ENCODE results near the gene BBS7. TPM values are rescaled to one million over a fixed set of nuclear protein-coding genes. Genes with fewer than 3 reads are reported as not detected.

Gene BBS7
- total RNA-seq, 1 experiment from 2014 or later = 20.5 TPM

DNA sequence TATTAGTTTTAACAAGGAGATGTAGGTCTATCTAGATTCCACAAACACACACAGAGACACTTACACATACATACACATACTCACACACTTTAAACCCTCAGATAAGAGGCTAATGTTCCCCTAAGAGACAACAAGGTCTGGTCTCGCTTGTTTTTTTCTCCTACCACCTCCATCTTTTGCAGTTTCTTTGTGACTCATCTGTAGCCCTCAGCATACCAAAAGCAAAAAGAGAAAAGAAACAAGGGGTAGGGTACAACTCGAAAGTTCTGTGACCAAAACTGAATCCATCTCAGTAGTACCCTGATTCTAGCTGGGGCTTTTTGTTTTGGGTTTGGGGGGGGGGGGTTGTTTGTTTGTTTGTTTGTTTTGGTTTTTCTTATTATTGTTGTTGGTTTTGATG is 81.4 kb downstream of the BBS7 start (continued):
- TF ChIP-seq, protein P1, sequence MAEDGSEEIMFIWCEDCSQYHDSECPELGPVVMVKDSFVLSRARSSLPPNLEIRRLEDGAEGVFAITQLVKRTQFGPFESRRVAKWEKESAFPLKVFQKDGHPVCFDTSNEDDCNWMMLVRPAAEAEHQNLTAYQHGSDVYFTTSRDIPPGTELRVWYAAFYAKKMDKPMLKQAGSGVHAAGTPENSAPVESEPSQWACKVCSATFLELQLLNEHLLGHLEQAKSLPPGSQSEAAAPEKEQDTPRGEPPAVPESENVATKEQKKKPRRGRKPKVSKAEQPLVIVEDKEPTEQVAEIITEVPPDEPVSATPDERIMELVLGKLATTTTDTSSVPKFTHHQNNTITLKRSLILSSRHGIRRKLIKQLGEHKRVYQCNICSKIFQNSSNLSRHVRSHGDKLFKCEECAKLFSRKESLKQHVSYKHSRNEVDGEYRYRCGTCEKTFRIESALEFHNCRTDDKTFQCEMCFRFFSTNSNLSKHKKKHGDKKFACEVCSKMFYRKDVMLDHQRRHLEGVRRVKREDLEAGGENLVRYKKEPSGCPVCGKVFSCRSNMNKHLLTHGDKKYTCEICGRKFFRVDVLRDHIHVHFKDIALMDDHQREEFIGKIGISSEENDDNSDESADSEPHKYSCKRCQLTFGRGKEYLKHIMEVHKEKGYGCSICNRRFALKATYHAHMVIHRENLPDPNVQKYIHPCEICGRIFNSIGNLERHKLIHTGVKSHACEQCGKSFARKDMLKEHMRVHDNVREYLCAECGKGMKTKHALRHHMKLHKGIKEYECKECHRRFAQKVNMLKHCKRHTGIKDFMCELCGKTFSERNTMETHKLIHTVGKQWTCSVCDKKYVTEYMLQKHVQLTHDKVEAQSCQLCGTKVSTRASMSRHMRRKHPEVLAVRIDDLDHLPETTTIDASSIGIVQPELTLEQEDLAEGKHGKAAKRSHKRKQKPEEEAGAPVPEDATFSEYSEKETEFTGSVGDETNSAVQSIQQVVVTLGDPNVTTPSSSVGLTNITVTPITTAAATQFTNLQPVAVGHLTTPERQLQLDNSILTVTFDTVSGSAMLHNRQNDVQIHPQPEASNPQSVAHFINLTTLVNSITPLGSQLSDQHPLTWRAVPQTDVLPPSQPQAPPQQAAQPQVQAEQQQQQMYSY (CRISPR knock-in tag; IDR thresholded peaks at IDR 0.05) = no peak
- TF ChIP-seq FOXK1 (CRISPR knock-in tag; IDR thresholded peaks at IDR 0.05) (no peak), MYBL2 (CRISPR knock-in tag; IDR thresholded peaks at IDR 0.05) (no peak), RELA (CRISPR knock-in tag; IDR thresholded peaks at IDR 0.05; ENCODE audit: borderline replicate concordance) (no peak), ZNF232 (CRISPR knock-in tag; IDR thresholded peaks at IDR 0.05) (no peak), TCF7 (CRISPR knock-in tag; IDR thresholded peaks at IDR 0.05; ENCODE audit: low read depth) (no peak), TP53 (CRISPR knock-in tag; IDR thresholded peaks at IDR 0.05) (no peak)
- TF ChIP-seq, protein P2, sequence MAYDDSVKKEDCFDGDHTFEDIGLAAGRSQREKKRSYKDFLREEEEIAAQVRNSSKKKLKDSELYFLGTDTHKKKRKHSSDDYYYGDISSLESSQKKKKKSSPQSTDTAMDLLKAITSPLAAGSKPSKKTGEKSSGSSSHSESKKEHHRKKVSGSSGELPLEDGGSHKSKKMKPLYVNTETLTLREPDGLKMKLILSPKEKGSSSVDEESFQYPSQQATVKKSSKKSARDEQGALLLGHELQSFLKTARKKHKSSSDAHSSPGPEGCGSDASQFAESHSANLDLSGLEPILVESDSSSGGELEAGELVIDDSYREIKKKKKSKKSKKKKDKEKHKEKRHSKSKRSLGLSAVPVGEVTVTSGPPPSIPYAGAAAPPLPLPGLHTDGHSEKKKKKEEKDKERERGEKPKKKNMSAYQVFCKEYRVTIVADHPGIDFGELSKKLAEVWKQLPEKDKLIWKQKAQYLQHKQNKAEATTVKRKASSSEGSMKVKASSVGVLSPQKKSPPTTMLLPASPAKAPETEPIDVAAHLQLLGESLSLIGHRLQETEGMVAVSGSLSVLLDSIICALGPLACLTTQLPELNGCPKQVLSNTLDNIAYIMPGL (CRISPR knock-in tag; IDR thresholded peaks at IDR 0.05) = no peak
- TF ChIP-seq, protein P3, sequence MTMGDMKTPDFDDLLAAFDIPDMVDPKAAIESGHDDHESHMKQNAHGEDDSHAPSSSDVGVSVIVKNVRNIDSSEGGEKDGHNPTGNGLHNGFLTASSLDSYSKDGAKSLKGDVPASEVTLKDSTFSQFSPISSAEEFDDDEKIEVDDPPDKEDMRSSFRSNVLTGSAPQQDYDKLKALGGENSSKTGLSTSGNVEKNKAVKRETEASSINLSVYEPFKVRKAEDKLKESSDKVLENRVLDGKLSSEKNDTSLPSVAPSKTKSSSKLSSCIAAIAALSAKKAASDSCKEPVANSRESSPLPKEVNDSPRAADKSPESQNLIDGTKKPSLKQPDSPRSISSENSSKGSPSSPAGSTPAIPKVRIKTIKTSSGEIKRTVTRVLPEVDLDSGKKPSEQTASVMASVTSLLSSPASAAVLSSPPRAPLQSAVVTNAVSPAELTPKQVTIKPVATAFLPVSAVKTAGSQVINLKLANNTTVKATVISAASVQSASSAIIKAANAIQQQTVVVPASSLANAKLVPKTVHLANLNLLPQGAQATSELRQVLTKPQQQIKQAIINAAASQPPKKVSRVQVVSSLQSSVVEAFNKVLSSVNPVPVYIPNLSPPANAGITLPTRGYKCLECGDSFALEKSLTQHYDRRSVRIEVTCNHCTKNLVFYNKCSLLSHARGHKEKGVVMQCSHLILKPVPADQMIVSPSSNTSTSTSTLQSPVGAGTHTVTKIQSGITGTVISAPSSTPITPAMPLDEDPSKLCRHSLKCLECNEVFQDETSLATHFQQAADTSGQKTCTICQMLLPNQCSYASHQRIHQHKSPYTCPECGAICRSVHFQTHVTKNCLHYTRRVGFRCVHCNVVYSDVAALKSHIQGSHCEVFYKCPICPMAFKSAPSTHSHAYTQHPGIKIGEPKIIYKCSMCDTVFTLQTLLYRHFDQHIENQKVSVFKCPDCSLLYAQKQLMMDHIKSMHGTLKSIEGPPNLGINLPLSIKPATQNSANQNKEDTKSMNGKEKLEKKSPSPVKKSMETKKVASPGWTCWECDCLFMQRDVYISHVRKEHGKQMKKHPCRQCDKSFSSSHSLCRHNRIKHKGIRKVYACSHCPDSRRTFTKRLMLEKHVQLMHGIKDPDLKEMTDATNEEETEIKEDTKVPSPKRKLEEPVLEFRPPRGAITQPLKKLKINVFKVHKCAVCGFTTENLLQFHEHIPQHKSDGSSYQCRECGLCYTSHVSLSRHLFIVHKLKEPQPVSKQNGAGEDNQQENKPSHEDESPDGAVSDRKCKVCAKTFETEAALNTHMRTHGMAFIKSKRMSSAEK (CRISPR knock-in tag; IDR thresholded peaks at IDR 0.05; ENCODE audit: borderline replicate concordance) = no peak
- TF ChIP-seq, protein P4, sequence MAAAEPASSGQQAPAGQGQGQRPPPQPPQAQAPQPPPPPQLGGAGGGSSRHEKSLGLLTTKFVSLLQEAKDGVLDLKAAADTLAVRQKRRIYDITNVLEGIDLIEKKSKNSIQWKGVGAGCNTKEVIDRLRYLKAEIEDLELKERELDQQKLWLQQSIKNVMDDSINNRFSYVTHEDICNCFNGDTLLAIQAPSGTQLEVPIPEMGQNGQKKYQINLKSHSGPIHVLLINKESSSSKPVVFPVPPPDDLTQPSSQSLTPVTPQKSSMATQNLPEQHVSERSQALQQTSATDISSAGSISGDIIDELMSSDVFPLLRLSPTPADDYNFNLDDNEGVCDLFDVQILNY (CRISPR knock-in tag; IDR thresholded peaks at IDR 0.05) = no peak
- TF ChIP-seq, protein P5, sequence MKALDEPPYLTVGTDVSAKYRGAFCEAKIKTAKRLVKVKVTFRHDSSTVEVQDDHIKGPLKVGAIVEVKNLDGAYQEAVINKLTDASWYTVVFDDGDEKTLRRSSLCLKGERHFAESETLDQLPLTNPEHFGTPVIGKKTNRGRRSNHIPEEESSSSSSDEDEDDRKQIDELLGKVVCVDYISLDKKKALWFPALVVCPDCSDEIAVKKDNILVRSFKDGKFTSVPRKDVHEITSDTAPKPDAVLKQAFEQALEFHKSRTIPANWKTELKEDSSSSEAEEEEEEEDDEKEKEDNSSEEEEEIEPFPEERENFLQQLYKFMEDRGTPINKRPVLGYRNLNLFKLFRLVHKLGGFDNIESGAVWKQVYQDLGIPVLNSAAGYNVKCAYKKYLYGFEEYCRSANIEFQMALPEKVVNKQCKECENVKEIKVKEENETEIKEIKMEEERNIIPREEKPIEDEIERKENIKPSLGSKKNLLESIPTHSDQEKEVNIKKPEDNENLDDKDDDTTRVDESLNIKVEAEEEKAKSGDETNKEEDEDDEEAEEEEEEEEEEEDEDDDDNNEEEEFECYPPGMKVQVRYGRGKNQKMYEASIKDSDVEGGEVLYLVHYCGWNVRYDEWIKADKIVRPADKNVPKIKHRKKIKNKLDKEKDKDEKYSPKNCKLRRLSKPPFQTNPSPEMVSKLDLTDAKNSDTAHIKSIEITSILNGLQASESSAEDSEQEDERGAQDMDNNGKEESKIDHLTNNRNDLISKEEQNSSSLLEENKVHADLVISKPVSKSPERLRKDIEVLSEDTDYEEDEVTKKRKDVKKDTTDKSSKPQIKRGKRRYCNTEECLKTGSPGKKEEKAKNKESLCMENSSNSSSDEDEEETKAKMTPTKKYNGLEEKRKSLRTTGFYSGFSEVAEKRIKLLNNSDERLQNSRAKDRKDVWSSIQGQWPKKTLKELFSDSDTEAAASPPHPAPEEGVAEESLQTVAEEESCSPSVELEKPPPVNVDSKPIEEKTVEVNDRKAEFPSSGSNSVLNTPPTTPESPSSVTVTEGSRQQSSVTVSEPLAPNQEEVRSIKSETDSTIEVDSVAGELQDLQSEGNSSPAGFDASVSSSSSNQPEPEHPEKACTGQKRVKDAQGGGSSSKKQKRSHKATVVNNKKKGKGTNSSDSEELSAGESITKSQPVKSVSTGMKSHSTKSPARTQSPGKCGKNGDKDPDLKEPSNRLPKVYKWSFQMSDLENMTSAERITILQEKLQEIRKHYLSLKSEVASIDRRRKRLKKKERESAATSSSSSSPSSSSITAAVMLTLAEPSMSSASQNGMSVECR (CRISPR knock-in tag; IDR thresholded peaks at IDR 0.05; ENCODE audit: borderline replicate concordance) = no peak
- TF ChIP-seq, protein P6, sequence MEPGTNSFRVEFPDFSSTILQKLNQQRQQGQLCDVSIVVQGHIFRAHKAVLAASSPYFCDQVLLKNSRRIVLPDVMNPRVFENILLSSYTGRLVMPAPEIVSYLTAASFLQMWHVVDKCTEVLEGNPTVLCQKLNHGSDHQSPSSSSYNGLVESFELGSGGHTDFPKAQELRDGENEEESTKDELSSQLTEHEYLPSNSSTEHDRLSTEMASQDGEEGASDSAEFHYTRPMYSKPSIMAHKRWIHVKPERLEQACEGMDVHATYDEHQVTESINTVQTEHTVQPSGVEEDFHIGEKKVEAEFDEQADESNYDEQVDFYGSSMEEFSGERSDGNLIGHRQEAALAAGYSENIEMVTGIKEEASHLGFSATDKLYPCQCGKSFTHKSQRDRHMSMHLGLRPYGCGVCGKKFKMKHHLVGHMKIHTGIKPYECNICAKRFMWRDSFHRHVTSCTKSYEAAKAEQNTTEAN (CRISPR knock-in tag; IDR thresholded peaks at IDR 0.05) = no peak

Measured in WTC11 (cell line).